ENCODE results near the gene SCFD2.

The SCFD2 gene

DNA sequence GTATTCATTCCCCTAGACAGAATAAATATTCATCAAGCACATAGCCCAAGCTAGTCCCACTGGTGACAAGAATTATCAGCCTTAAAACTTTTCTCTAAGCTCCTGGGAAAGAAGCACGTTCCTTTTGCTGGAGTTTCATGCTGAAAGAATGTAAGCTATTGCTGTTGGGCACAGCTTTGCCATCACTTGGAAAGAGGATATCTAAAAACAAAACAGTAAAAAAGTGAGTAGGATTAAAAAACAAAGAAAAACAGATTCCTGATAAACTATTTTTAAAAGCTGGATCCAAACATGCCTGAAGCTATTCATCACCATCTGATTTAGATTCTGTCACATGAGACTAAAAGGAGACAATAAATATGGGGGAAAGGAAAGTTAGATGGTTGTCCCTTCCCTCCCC, 176.8 kb downstream of the SCFD2 start:
- TF ChIP-seq EZH2 (IDR thresholded peaks at IDR 0.05; ENCODE audit: borderline replicate concordance, low read length) = no peak
- TF ChIP-seq, protein P1, sequence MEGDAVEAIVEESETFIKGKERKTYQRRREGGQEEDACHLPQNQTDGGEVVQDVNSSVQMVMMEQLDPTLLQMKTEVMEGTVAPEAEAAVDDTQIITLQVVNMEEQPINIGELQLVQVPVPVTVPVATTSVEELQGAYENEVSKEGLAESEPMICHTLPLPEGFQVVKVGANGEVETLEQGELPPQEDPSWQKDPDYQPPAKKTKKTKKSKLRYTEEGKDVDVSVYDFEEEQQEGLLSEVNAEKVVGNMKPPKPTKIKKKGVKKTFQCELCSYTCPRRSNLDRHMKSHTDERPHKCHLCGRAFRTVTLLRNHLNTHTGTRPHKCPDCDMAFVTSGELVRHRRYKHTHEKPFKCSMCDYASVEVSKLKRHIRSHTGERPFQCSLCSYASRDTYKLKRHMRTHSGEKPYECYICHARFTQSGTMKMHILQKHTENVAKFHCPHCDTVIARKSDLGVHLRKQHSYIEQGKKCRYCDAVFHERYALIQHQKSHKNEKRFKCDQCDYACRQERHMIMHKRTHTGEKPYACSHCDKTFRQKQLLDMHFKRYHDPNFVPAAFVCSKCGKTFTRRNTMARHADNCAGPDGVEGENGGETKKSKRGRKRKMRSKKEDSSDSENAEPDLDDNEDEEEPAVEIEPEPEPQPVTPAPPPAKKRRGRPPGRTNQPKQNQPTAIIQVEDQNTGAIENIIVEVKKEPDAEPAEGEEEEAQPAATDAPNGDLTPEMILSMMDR (IDR thresholded peaks at IDR 0.05; ENCODE audit: low read length) = no peak
- H3K9me2 ChIP-seq (ENCODE audit: low read depth, low read length) = no peaks in the 10 kb centered on the region
- no peak overlapping the region for H3K9ac ChIP-seq (ENCODE audit: low read length)
- H3K27me3 ChIP-seq (ENCODE audit: insufficient read depth, low read length) = no peaks in the 10 kb centered on the region
- no peak overlapping the region for H3K4me3 ChIP-seq (ENCODE audit: low read depth, low read length, poor library complexity, severe bottlenecking)
- no peaks in the 10 kb centered on the region for H3K79me2 ChIP-seq (ENCODE audit: insufficient read depth, low read length)
- H3K4me1 ChIP-seq (ENCODE audit: insufficient read depth, low read length, severe bottlenecking) = no peaks in the 10 kb centered on the region
- H2AFZ ChIP-seq (ENCODE audit: low read length) = no peak overlapping the region
- H3K36me3 ChIP-seq (ENCODE audit: insufficient read depth, low read length) = no peaks in the 10 kb centered on the region
- H3K4me2 ChIP-seq (ENCODE audit: low read length) = no peak overlapping the region
- H4K20me1 ChIP-seq (ENCODE audit: insufficient read depth, low read length) = no peaks in the 10 kb centered on the region
- no peaks in the 10 kb centered on the region for H3K9me3 ChIP-seq (ENCODE audit: low read length)
- H3K27ac ChIP-seq (ENCODE audit: low read depth, low read length, poor library complexity, severe bottlenecking) = no peak overlapping the region
- H3F3A ChIP-seq (ENCODE audit: insufficient read depth, low read length) = no peaks in the 10 kb centered on the region

DNA sequence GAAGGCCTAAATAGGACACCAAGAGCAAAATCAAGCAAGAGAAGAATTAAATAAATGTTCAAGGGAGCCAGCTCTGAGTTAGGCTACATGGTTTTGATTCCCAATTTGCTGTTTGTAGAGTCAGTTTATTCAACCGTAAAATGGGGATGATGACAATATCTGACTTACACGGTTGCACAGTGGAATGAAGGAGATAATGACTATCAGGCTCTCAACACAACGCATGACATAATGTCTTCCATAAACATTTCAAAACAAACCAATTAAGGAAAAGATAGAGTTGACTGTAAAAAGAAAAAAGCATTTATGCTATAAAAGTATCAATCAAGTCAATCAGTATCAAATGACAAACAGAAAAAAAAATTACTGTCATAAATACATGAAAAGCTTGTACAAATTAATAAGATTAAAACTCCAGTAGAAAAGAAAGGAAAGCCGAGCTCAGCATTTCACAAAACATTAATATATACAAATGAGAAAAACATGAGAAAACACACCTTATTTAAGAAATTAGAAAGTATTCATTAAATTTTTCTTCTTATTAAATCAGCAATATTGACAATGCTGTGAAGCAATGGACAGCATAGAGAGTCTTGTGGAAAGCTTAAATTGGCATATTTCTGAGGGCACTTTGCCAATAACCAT, 179.0 kb downstream of the SCFD2 start:
- no peak overlapping the region for H3K9ac ChIP-seq (ENCODE audit: low read length)
- H3K4me2 ChIP-seq (ENCODE audit: low read length) = no peak overlapping the region
- H2AFZ ChIP-seq (ENCODE audit: low read length) = no peak overlapping the region
- H3K36me3 ChIP-seq (ENCODE audit: insufficient read depth, low read length) = no peaks in the 10 kb centered on the region
- no peak overlapping the region for H3K27ac ChIP-seq (ENCODE audit: low read depth, low read length, poor library complexity, severe bottlenecking)
- H3K27me3 ChIP-seq (ENCODE audit: insufficient read depth, low read length) = no peaks in the 10 kb centered on the region
- H3K4me3 ChIP-seq (ENCODE audit: low read depth, low read length, poor library complexity, severe bottlenecking) = no peak overlapping the region
- no peaks in the 10 kb centered on the region for H3K4me1 ChIP-seq (ENCODE audit: insufficient read depth, low read length, severe bottlenecking)
- H3F3A ChIP-seq (ENCODE audit: insufficient read depth, low read length) = no peaks in the 10 kb centered on the region
- TF ChIP-seq, protein P1 (IDR thresholded peaks at IDR 0.05; ENCODE audit: low read length) = no peak
- no peak for TF ChIP-seq EZH2 (IDR thresholded peaks at IDR 0.05; ENCODE audit: borderline replicate concordance, low read length)
- no peaks in the 10 kb centered on the region for H3K9me3 ChIP-seq (ENCODE audit: low read length)
- H3K79me2 ChIP-seq (ENCODE audit: insufficient read depth, low read length) = no peaks in the 10 kb centered on the region
- no peaks in the 10 kb centered on the region for H4K20me1 ChIP-seq (ENCODE audit: insufficient read depth, low read length)
- H3K9me2 ChIP-seq (ENCODE audit: low read depth, low read length) = no peaks in the 10 kb centered on the region

DNA sequence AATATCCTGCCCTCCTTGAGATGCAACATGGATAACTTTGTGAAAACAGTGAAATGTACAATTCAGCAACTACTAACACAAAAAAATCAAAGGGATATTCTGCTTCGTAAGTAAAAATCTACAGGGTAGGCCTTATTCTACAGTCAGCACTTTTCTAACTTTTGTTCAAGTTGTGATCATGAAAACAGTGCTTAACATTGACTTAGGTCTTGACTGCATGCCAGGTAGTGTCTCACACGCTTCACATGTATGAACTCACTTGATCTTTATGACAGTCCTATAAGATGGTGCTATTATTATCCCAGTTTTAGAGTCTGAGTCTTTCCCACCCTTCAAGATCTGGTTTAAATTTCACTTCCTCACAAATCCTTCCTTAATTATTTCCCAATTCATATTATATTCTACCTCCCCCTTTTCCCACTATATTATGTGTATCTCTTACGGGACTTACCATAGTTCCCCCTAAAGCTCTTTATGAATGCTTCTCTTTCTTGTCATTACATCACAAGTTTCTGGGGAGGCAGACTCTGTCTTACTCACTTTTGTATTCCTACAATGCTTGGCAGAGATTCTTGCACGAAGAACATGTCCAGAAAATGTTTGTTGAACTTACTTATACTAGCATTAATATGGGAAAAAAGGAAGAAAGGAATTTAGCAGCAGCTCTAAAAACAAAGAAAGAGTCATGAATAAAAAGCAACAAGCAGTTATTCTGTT, 179.8 kb downstream of the SCFD2 start:
- Histone ChIP-seq H3K9me3 (ENCODE audit: low read length) (no peaks in the 10 kb centered on the region), H4K20me1 (ENCODE audit: insufficient read depth, low read length) (no peaks in the 10 kb centered on the region), H3K4me3 (ENCODE audit: low read depth, low read length, poor library complexity, severe bottlenecking) (no peak overlapping the region), H3K79me2 (ENCODE audit: insufficient read depth, low read length) (no peaks in the 10 kb centered on the region), H3K4me2 (ENCODE audit: low read length) (no peak overlapping the region), H3K27me3 (ENCODE audit: insufficient read depth, low read length) (no peaks in the 10 kb centered on the region), H2AFZ (ENCODE audit: low read length) (no peak overlapping the region), H3K4me1 (ENCODE audit: insufficient read depth, low read length, severe bottlenecking) (no peaks in the 10 kb centered on the region), H3F3A (ENCODE audit: insufficient read depth, low read length) (no peaks in the 10 kb centered on the region), H3K36me3 (ENCODE audit: insufficient read depth, low read length) (no peaks in the 10 kb centered on the region), H3K9me2 (ENCODE audit: low read depth, low read length) (no peaks in the 10 kb centered on the region), H3K27ac (ENCODE audit: low read depth, low read length, poor library complexity, severe bottlenecking) (no peak overlapping the region), H3K9ac (ENCODE audit: low read length) (no peak overlapping the region)
- TF ChIP-seq, protein P1 (IDR thresholded peaks at IDR 0.05; ENCODE audit: low read length) = no peak
- no peak for TF ChIP-seq EZH2 (IDR thresholded peaks at IDR 0.05; ENCODE audit: borderline replicate concordance, low read length)
